Trophoblast cell (in vitro differentiated cells and primary cell): ENCODE measurements around the gene GALR2.

ENCODE experiments used
- DNase-seq, 2 donors: peaks; one replicate each; pipeline ENCODE4 v3.0.0-alpha.2; 2016
- H2AFZ ChIP-seq: 2 replicates; pipeline ENCODE4 v1.6.1; 2013; ENCODE audit warnings: low read length, moderate library complexity, mild to moderate bottlenecking; ENCODE audit not compliant: insufficient read depth, poor library complexity
- H2AK5ac ChIP-seq: 2 replicates; pipeline ENCODE4 v1.6.1; 2013; ENCODE audit warnings: mild to moderate bottlenecking, low read length
- H2BK120ac ChIP-seq: 2 replicates; pipeline ENCODE4 v1.6.1; 2013; ENCODE audit warnings: low read length, mild to moderate bottlenecking, moderate library complexity; ENCODE audit not compliant: insufficient read depth, poor library complexity
- H2BK12ac ChIP-seq: 2 replicates; pipeline ENCODE4 v1.6.1; 2013; ENCODE audit warnings: mild to moderate bottlenecking, low read length, moderate library complexity
- H2BK5ac ChIP-seq: 2 replicates; pipeline ENCODE4 v1.6.1; 2013; ENCODE audit warnings: low read length, low read depth, moderate library complexity, mild to moderate bottlenecking; ENCODE audit not compliant: poor library complexity
- H3K14ac ChIP-seq: 2 replicates; pipeline ENCODE4 v1.6.1; 2013; ENCODE audit warnings: mild to moderate bottlenecking, low read length
- H3K18ac ChIP-seq: 2 replicates; pipeline ENCODE4 v1.6.1; 2013; ENCODE audit warnings: mild to moderate bottlenecking, low read length
- H3K23ac ChIP-seq: 2 replicates; pipeline ENCODE4 v1.6.1; 2013; ENCODE audit warnings: low read length
- H3K27ac ChIP-seq: 2 replicates; pipeline ENCODE4 v1.5.1; 2013; ENCODE audit warnings: low read depth, mild to moderate bottlenecking, inconsistent platforms, low read length, moderate library complexity
- H3K27me3 ChIP-seq: 2 replicates; pipeline ENCODE4 v1.6.1; 2013; ENCODE audit warnings: inconsistent platforms, mild to moderate bottlenecking, low read length, moderate library complexity; ENCODE audit not compliant: insufficient read depth
- H3K36me3 ChIP-seq, 2 experiments: 1 replicate in 1 of 2; 2 replicates in 1 of 2; pipeline ENCODE4 v1.6.1; 2013; ENCODE audit warnings: low read length in 2 of 2, mild to moderate bottlenecking in 2 of 2, moderate library complexity in 1 of 2; ENCODE audit not compliant: insufficient read depth in 2 of 2, control insufficient read depth in 1 of 2
- H3K4ac ChIP-seq: 2 replicates; pipeline ENCODE4 v1.6.1; 2013; ENCODE audit warnings: low read depth, mild to moderate bottlenecking, low read length, moderate library complexity
- H3K4me1 ChIP-seq, 2 experiments: 1 replicate in 1 of 2; 2 replicates in 1 of 2; pipeline ENCODE4 v1.6.1; 2013; ENCODE audit warnings: low read length in 2 of 2, mild to moderate bottlenecking in 2 of 2, moderate library complexity in 1 of 2; ENCODE audit not compliant: insufficient read depth in 2 of 2, control insufficient read depth in 1 of 2
- H3K4me2 ChIP-seq: 2 replicates; pipeline ENCODE4 v1.6.1; 2013; ENCODE audit warnings: inconsistent platforms, mild to moderate bottlenecking, low read length, moderate library complexity
- H3K4me3 ChIP-seq: 2 replicates; pipeline ENCODE4 v1.5.1; 2013; ENCODE audit warnings: mild to moderate bottlenecking, low read depth, low read length, inconsistent platforms
- H3K79me1 ChIP-seq: one replicate; pipeline ENCODE4 v1.6.1; 2013; ENCODE audit warnings: low read length
- H3K79me2 ChIP-seq: 2 replicates; pipeline ENCODE4 v1.6.1; 2013; ENCODE audit warnings: low read length, mild to moderate bottlenecking; ENCODE audit not compliant: control insufficient read depth, insufficient read depth, poor library complexity
- H3K9ac ChIP-seq: 2 replicates; pipeline ENCODE4 v1.6.1; 2013; ENCODE audit warnings: mild to moderate bottlenecking, low read length
- H3K9me3 ChIP-seq: 2 replicates; pipeline ENCODE4 v1.6.1; 2013; ENCODE audit warnings: low read depth, mild to moderate bottlenecking, control low read depth, inconsistent platforms, low read length; ENCODE audit not compliant: insufficient read depth
- H4K12ac ChIP-seq: 2 replicates; pipeline ENCODE4 v1.6.1; 2013; ENCODE audit warnings: low read depth, mild to moderate bottlenecking, low read length, moderate library complexity
- H4K8ac ChIP-seq: 2 replicates; pipeline ENCODE4 v1.6.1; 2013; ENCODE audit warnings: low read depth, mild to moderate bottlenecking, low read length, moderate library complexity
- H4K91ac ChIP-seq: one replicate; pipeline ENCODE4 v1.6.1; 2013; ENCODE audit warnings: low read depth, mild to moderate bottlenecking, low read length, moderate library complexity
- WGBS: extraction: QIAGEN DNeasy Blood & Tissue Kit; methylation state at CpG from one replicate; pipeline ENCODE4 v1.1.7; 2013; ENCODE audit warnings: missing lambda C conversion rate; ENCODE audit not compliant: insufficient read length, insufficient coverage; ENCODE audit errors: extremely low coverage; 5-methylcytosine and 5-hydroxymethylcytosine counted together

Gene GALR2

GRCh38 chr17:76107509-76107908 lies 32.9 kb downstream of the GALR2 start:
- no peak overlapping the region for H2AFZ ChIP-seq
- H3K4ac ChIP-seq, result no peak overlapping the region
- H4K12ac ChIP-seq, result no peak overlapping the region
- no peak overlapping the region for H2BK12ac ChIP-seq
- DNase-seq, result peak in 1 of 2 donors; percentile 40
- no peak overlapping the region for H2AK5ac ChIP-seq
- no CpG with 5 or more reads among the region's 6 CpGs for whole genome bisulfite sequencing
- no peak overlapping the region for H3K27ac ChIP-seq
- no peak overlapping the region for H4K91ac ChIP-seq
- H4K8ac ChIP-seq, result no peak overlapping the region
- peaks cover 11% of the 10 kb centered on the region for H3K79me1 ChIP-seq
- peaks cover 6% of the 10 kb centered on the region for H3K79me2 ChIP-seq
- H3K23ac ChIP-seq, result no peak overlapping the region
- H3K9ac ChIP-seq, result no peak overlapping the region
- no peaks in the 10 kb centered on the region for H3K9me3 ChIP-seq
- no peak overlapping the region for H3K4me2 ChIP-seq
- H3K4me3 ChIP-seq, result no peak overlapping the region
- no peak overlapping the region for H3K18ac ChIP-seq
- no peaks in the 10 kb centered on the region for H3K27me3 ChIP-seq
- H3K4me1 ChIP-seq, result peaks cover 10% of the 10 kb centered on the region in 2 experiments
- no peak overlapping the region for H2BK120ac ChIP-seq
- no peak overlapping the region for H2BK5ac ChIP-seq
- H3K36me3 ChIP-seq, result no peaks in the 10 kb centered on the region
- H3K14ac ChIP-seq, result no peak overlapping the region

DNA sequence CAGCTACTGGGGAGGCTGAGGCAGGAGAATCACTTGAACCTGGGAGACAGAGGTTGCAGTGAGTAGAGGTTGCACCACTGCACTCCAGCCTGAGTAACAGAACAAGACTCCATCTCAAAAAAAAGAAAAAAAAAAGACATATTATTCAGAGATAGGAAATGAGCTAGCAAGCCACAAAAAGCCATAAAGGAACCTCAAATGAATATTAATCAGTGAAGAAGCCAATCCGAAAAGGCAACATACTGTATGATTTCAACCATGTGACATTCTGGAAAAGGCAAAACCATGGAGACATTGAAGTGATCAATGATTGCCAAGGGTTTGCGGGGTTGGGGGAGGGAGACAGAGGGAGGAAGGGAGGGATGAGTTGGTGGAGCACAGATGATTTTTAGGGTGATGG lies 37.4 kb downstream of the GALR2 start:
- H3K36me3 ChIP-seq, result no peaks in the 10 kb centered on the region
- no peak overlapping the region for H3K14ac ChIP-seq
- no peak overlapping the region for H3K4me2 ChIP-seq
- no peaks in the 10 kb centered on the region for H3K4me1 ChIP-seq
- no peak overlapping the region for H3K23ac ChIP-seq
- H3K4me3 ChIP-seq, result no peak overlapping the region
- H2BK12ac ChIP-seq, result no peak overlapping the region
- no peak overlapping the region for H3K9ac ChIP-seq
- no peak overlapping the region for H2AK5ac ChIP-seq
- H2AFZ ChIP-seq, result no peak overlapping the region
- H3K18ac ChIP-seq, result no peak overlapping the region
- no peak for DNase-seq
- no peaks in the 10 kb centered on the region for H3K27me3 ChIP-seq
- no peaks in the 10 kb centered on the region for H3K9me3 ChIP-seq
- H3K79me1 ChIP-seq, result no peaks in the 10 kb centered on the region
- H3K79me2 ChIP-seq, result no peaks in the 10 kb centered on the region
- no peak overlapping the region for H4K8ac ChIP-seq
- no peak overlapping the region for H4K91ac ChIP-seq
- no peak overlapping the region for H4K12ac ChIP-seq
- H2BK120ac ChIP-seq, result no peak overlapping the region
- H2BK5ac ChIP-seq, result no peak overlapping the region
- no peak overlapping the region for H3K4ac ChIP-seq
- WGBS, result no CpG with 5 or more reads among the region's 2 CpGs
- no peak overlapping the region for H3K27ac ChIP-seq

- no peak overlapping the region for H2AK5ac ChIP-seq
- no peak overlapping the region for H4K8ac ChIP-seq
- H3K4me2 ChIP-seq, result no peak overlapping the region
- no CpG with 5 or more reads among the region's 7 CpGs for WGBS
- H3K4me3 ChIP-seq, result no peak overlapping the region
- H3K4ac ChIP-seq, result no peak overlapping the region
- no peak overlapping the region for H2BK5ac ChIP-seq
- no peak overlapping the region for H4K12ac ChIP-seq
- H3K9me3 ChIP-seq, result peaks cover 2% of the 10 kb centered on the region
- no peak for DNase-seq
- no peaks in the 10 kb centered on the region for H3K79me2 ChIP-seq
- no peak overlapping the region for H4K91ac ChIP-seq
- no peaks in the 10 kb centered on the region for H3K79me1 ChIP-seq
- no peak overlapping the region for H3K27ac ChIP-seq
- H2AFZ ChIP-seq, result no peak overlapping the region
- no peak overlapping the region for H2BK12ac ChIP-seq
- no peaks in the 10 kb centered on the region for H3K36me3 ChIP-seq
- no peak overlapping the region for H2BK120ac ChIP-seq
- H3K18ac ChIP-seq, result no peak overlapping the region
- H3K27me3 ChIP-seq, result no peaks in the 10 kb centered on the region
- H3K23ac ChIP-seq, result no peak overlapping the region
- no peak overlapping the region for H3K9ac ChIP-seq
- H3K14ac ChIP-seq, result no peak overlapping the region
- no peaks in the 10 kb centered on the region for H3K4me1 ChIP-seq
Observed at GRCh38 chr17:76115138-76115754, 40.7 kb downstream of the GALR2 start.

DNA sequence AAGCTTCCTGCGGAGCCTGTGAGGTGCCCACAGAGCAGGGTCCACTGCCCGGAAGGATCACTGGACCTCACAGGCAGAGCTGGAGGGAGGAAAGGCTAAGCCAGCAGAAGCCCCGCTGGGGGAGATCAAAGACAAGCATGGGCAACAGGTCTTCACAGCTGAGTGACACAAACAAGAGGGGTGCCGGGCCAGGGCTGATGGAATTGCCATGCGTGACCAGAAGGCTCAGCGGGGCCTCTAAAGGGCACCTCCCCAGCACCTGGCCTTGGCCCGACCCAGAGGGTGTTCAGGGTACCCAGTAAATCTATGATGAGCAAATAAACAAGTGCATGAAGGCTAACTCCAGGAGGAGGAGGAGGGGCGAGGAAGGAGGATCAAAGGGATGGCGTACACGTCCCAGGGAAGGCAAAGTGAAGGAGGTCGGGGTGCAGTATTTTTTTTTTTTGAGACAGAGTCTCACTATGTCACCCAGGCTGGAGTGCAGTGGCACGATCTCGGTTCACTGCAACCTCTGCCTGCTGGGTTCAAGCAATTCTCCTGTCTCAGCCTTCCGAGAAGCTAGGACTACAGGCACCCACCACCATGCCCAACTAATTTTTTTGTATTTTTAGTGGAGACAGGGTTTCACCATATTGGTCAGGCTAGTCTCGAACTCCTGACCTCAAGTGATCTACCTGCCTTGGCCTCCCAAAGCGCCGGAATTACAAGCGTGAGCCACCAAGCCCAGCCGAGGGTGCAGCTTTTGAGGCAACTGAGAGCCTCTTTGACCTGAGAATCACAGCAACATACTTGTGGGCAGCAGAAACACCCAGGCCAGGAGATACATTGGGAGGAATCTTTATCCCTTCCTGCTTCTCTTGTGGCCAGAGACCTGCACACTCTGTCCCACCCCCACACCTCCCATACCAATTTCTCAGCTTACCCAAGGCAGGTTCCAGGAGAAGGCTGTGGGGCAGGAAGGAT lies 45.1 kb downstream of the GALR2 start:
- no peak for DNase-seq
- H3K23ac ChIP-seq, result no peak overlapping the region
- H3K4me1 ChIP-seq, result peaks cover 0 to 8% of the 10 kb centered on the region in 2 experiments
- H2BK120ac ChIP-seq, result peak overlapping the region; percentile 24
- no peaks in the 10 kb centered on the region for H3K36me3 ChIP-seq
- H3K4ac ChIP-seq, result no peak overlapping the region
- no peak overlapping the region for H4K91ac ChIP-seq
- peaks cover 8% of the 10 kb centered on the region for H3K79me1 ChIP-seq
- peak overlapping the region; percentile 5 for H3K9ac ChIP-seq
- no CpG with 5 or more reads among the region's 19 CpGs for WGBS
- no peaks in the 10 kb centered on the region for H3K27me3 ChIP-seq
- H2AK5ac ChIP-seq, result no peak overlapping the region
- H4K12ac ChIP-seq, result no peak overlapping the region
- H2BK5ac ChIP-seq, result no peak overlapping the region
- no peak overlapping the region for H3K18ac ChIP-seq
- no peak overlapping the region for H2AFZ ChIP-seq
- H3K9me3 ChIP-seq, result peaks cover 3% of the 10 kb centered on the region
- H3K79me2 ChIP-seq, result no peaks in the 10 kb centered on the region
- H3K27ac ChIP-seq, result no peak overlapping the region
- H4K8ac ChIP-seq, result no peak overlapping the region
- no peak overlapping the region for H3K4me2 ChIP-seq
- H3K4me3 ChIP-seq, result no peak overlapping the region
- H2BK12ac ChIP-seq, result no peak overlapping the region
- no peak overlapping the region for H3K14ac ChIP-seq
